Heart left ventricle (tissue), 16 donors: Measurements from ENCODE around the gene FUOM. TPM values are rescaled to one million over a fixed set of nuclear protein-coding genes. Genes with fewer than 3 reads are reported as not detected.

Source experiments
- ATAC-seq, 4 donors: fragments of 200-7000 bp; cut with Tn5 transposase; one replicate each; pipeline ENCODE4 v1.9.1; 2020 to 2022; ENCODE audit warnings: moderate library complexity in 4 of 4, mild to moderate bottlenecking in 3 of 4, moderate number of reproducible peaks in 1 of 4
- DNase-seq, 5 donors: peaks; one replicate each; pipeline ENCODE4 v3.0.0-alpha.2; 2020
- H3K27ac ChIP-seq, 12 donors: fragments of 200-600 bp; sonication (generic) in 4 of 12; one replicate each; pipeline versions ENCODE4 v1.5.0 to v1.8.0; 2016 to 2022; ENCODE audit warnings: mild to moderate bottlenecking in 2 of 12
- H3K27me3 ChIP-seq, 9 donors: fragments of 200-600 bp; sonication (generic) in 2 of 9; one replicate each; pipeline versions ENCODE4 v1.5.1 to v1.8.0; 2016 to 2022; ENCODE audit warnings: mild to moderate bottlenecking in 3 of 9
- H3K36me3 ChIP-seq, 9 donors: fragments of 200-600 bp; sonication (generic) in 2 of 9; one replicate each; pipeline versions ENCODE4 v1.5.0 to v1.8.0; 2018 to 2022; ENCODE audit warnings: mild to moderate bottlenecking in 2 of 9
- H3K4me1 ChIP-seq, 12 donors: fragments of 200-600 bp; sonication (generic) in 4 of 12; one replicate each; pipeline versions ENCODE4 v1.5.0 to v1.8.0; 2016 to 2022; ENCODE audit warnings: mild to moderate bottlenecking in 3 of 12
- H3K4me3 ChIP-seq, 12 donors: fragments of 200-600 bp; sonication (generic) in 4 of 12; one replicate each; pipeline versions ENCODE4 v1.5.0 to v1.8.0; 2017 to 2022; ENCODE audit warnings: mild to moderate bottlenecking in 9 of 12, moderate library complexity in 4 of 12
- H3K9me3 ChIP-seq, 12 donors: fragments of 200-600 bp; sonication (generic) in 4 of 12; one replicate each; pipeline versions ENCODE4 v1.5.0 to v1.8.0; 2016 to 2022; ENCODE audit warnings: mild to moderate bottlenecking in 1 of 12
- CTCF ChIP-seq, 12 donors: fragments of 200-600 bp; sonication (generic) in 4 of 12; IDR thresholded peaks; one replicate each; pipeline versions ENCODE4 v1.5.0 to v1.8.0; 2018 to 2022; ENCODE audit warnings: antibody characterized with exemption in 12 of 12, mild to moderate bottlenecking in 5 of 12
- POLR2A ChIP-seq, 2 donors: fragments of 450-650 bp; IDR thresholded peaks; one replicate each; pipeline ENCODE4 v1.6.1; 2017; ENCODE audit warnings: antibody characterized with exemption in 2 of 2, mild to moderate bottlenecking in 2 of 2, moderate library complexity in 2 of 2
- WGBS, 4 donors: extraction: QIAGEN DNeasy Blood & Tissue Kit in 2 of 4; methylation state at CpG; one replicate each; pipeline versions ENCODE4 v1.1.5 to v1.1.7; 2013 to 2018; 5-methylcytosine and 5-hydroxymethylcytosine counted together
- intact Hi-C, 10 donors: fragments of 100-400 bp; cut with DNase I; formaldehyde crosslinking; loops; one replicate each; pipeline versions ENCODE4 v1.11.1 to v1.14.2; 2022
- polyA plus RNA-seq, 2 donors: library from polyadenylated mRNA; stranded (reverse); fragments of 200-250 nt; gene quantifications; one replicate each; pipeline ENCODE4 v1.2.3, GENCODE V29; 2013
- total RNA-seq, 9 donors: library from RNA; depleted of rRNA in 2 of 9; stranded (reverse); fragments of >200 nt in 2 of 9; fragmentation: NEBNext Ultra II Directional in 3 of 9; extraction: Animal tissue kit (Norgen Biotek cat#: 25700) in 3 of 9; gene quantifications; one replicate each; pipeline versions ENCODE4 v1.1.0 to v1.2.4, GENCODE V29; 2016 to 2023
- donor health status: ischemic (EF 13 %, LVEDD 7.1; RV severe dilation, severe dysfunction).
- donor health status: healthy with polysubstance abuse.
- donor health status: DM: no; HTN: yes; CAD: no.
- donor health status: DM: no; HTN: no; CAD: no.
- donor health status: ischemic (EF 25% LVEDD 6.9; RV normal size, moderate dysfunction).
- donor health status: ischemic (EF 25% LVEDD 5.7; RV mildly dilated, moderate dysfunction).
- donor health status: healthy.
- donor health status: DM: yes; HTN: yes; CAD: no.
- donor health status: ischemic (EF 35%, LVEDD 5.7; RV mildly dilated, moderate dysfunction).
- donor health status: nonischemic (EF 11% LVEDD 7.7; RV severe dilation, severe dysfunction).
- donor health status: DM: yes; HTN: yes; CAD: no.
- donor health status: PGD.
- donor health status: ischemic (EF 29% LVEDD 5.4; RV normal size, mild dysfunction).
- donor health status: nonischemic (EF 23%, LVEDD 6.1; RV moderate dilation, normal function).

Gene FUOM
- total and polyA plus RNA-seq, 11 donors, result 4.3 to 24.1 (median 8.4) TPM

GRCh38 chr10:133359972-133360610 is 2.3 kb upstream of the FUOM start:
- Histone ChIP-seq H3K9me3 (peaks cover 0 to 4% (median 0%) of the 10 kb centered on the region in 12 donors), H3K4me1 (peaks cover 3 to 21% (median 13%) of the 10 kb centered on the region in 12 donors), H3K27me3 (no peaks in the 10 kb centered on the region), H3K4me3 (no peak overlapping the region), H3K27ac (no peak overlapping the region), H3K36me3 (peaks cover 1 to 39% (median 34%) of the 10 kb centered on the region in 9 donors)
- intact Hi-C loops, result no loop called here
- no peak for TF ChIP-seq POLR2A (IDR thresholded peaks at IDR 0.05)
- TF ChIP-seq CTCF (IDR thresholded peaks at IDR 0.05), result no peak
- DNase-seq, result no peak
- ATAC-seq, result no peak
- WGBS, 4 donors, result 80 to 85% (median 85%) methylated on average over 17 of the region's 17 CpGs

GRCh38 chr10:133359554-133359971 is 1.7 kb upstream of the FUOM start:
- ATAC-seq (no peak), DNase-seq (no peak)
- WGBS, 4 donors, result 35 to 48% (median 42%) methylated on average over 6 of the region's 6 CpGs
- TF ChIP-seq CTCF (IDR thresholded peaks at IDR 0.05), result no peak
- no peak for TF ChIP-seq POLR2A (IDR thresholded peaks at IDR 0.05)
- no peaks in the 10 kb centered on the region for H3K27me3 ChIP-seq
- H3K9me3 ChIP-seq, result peaks cover 0 to 4% (median 0%) of the 10 kb centered on the region in 12 donors
- intact Hi-C loops, result no loop called here
- peaks cover 0 to 33% (median 29%) of the 10 kb centered on the region in 9 donors for H3K36me3 ChIP-seq
- H3K27ac ChIP-seq, result no peak overlapping the region
- H3K4me1 ChIP-seq, result peaks cover 3 to 21% (median 13%) of the 10 kb centered on the region in 12 donors
- no peak overlapping the region for H3K4me3 ChIP-seq

GRCh38 chr10:133358925-133359310 is 1.1 kb upstream of the FUOM start:
- DNase-seq, result no peak
- Histone ChIP-seq H3K27ac (peak overlapping the region in 7 of 12 donors; percentile 18 to 78 (median 42)), H3K36me3 (peaks cover 0 to 27% (median 23%) of the 10 kb centered on the region in 9 donors)

More at GRCh38 chr10:133358925-133359310, 1.1 kb upstream of the FUOM start:
- intact Hi-C loops, result no loop called here
- WGBS, 4 donors, result 76 to 85% (median 79%) methylated on average over 11 of the region's 11 CpGs
- Histone ChIP-seq H3K27me3 (no peaks in the 10 kb centered on the region), H3K4me3 (no peak overlapping the region), H3K4me1 (peaks cover 3 to 21% (median 13%) of the 10 kb centered on the region in 12 donors), H3K9me3 (peaks cover 0 to 4% (median 0%) of the 10 kb centered on the region in 12 donors)
- ATAC-seq, result no peak
- TF ChIP-seq CTCF (IDR thresholded peaks at IDR 0.05) (no peak), POLR2A (IDR thresholded peaks at IDR 0.05) (no peak)
